ENCODE results near the gene KRTAP20-3. TPM values are rescaled to one million over a fixed set of nuclear protein-coding genes. Genes with fewer than 3 reads are reported as not detected.

KRTAP20-3 gene
- total RNA-seq, 2 experiments from 2014 or later, result not detected

DNA sequence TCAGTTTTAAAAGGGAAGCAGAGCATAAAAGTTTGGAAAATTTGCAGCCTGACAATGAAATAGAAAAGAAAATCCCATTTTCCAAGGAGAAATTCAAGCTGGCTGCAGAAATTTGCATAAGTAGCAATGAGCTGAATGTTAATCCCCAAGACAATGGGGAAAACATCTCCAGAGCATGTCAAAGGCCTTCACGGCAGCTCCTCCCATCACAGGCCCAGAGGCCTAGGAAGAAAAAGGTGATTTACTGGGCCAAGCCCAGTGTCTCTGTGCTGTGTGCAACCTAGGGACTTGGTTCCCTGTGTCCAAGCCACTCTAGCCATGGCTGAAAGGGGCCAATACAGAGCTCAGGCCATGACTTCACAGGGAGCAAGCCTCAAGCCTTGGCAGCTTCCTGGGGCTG lies 26.1 kb downstream of the KRTAP20-3 start:
- TF ChIP-seq CTCF (conservative IDR thresholded peaks at IDR 0.05; ENCODE audit: low read length) (no peak), EZH2phosphoT487 (IDR thresholded peaks at IDR 0.05; ENCODE audit: borderline replicate concordance, low read depth, low read length) (no peak)
- no peaks in the 10 kb centered on the region for H3K79me2 ChIP-seq (ENCODE audit: insufficient read depth, low read depth, low read length)
- no peak for DNase-seq (ENCODE audit: low spot score)
- ChIA-PET POLR2A (interaction anchor here (0.7 kb wide), 1 partner anchor 163 kb away, joined by 3 read pairs; no protein-coding TSS in a partner anchor), CTCF (ENCODE audit: unreplicated experiment) (no interaction called here)
- H4K20me1 ChIP-seq (ENCODE audit: insufficient read depth, low read length), result no peaks in the 10 kb centered on the region
- no peak overlapping the region for H3K27ac ChIP-seq (ENCODE audit: low read depth, low read length, poor library complexity, severe bottlenecking)
- intact Hi-C loops (cut with micrococcal nuclease; ENCODE audit: unreplicated experiment), result no loop called here
- H2AFZ ChIP-seq (ENCODE audit: low read length), result no peak overlapping the region
- no peaks in the 10 kb centered on the region for H3K4me1 ChIP-seq (ENCODE audit: insufficient read depth, low read length, poor library complexity, severe bottlenecking)
- no peaks in the 10 kb centered on the region for H3K9me3 ChIP-seq (ENCODE audit: low read length)
- no TSS peak for BruUV-seq (replicated peaks)
- H3K9me2 ChIP-seq (ENCODE audit: insufficient read depth, low read length), result no peaks in the 10 kb centered on the region
- H3K36me3 ChIP-seq (ENCODE audit: insufficient read depth, low read length), result no peaks in the 10 kb centered on the region
- H3K4me2 ChIP-seq (ENCODE audit: low read length), result no peak overlapping the region
- no peak overlapping the region for H3K4me3 ChIP-seq (ENCODE audit: low read depth, low read length, poor library complexity, severe bottlenecking)

DNA sequence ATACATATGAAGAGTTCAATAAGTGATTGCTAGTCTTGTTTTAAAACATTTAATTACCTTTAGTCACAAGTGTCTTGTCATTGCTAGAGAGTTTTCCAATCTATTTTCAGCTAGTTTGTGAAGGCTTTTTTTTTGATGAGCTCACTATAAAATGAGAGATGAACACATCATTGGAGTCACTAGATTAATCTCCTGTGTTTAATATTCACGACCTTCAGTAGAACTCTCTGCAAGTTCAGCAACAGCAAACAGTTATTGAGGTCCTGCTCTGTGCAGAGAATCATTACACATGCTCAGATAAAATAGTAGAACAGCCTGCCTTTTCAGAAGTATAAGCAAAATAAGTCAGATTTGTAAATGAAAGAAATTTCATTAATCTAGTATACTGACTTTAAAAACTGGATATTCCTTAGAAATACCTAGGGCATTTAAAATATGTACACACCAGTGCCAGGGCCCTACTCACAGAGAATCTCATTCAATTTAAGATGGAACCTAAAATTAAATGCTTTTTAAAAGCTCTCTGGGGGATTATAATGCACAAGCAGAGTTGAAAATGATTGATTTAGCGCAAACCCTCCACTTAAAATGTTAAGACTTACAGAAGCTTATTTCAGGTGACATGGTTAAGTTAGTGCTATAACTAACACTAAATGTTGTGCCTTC lies 30.5 kb downstream of the KRTAP20-3 start:
- H3K9me3 ChIP-seq (ENCODE audit: low read length), result no peaks in the 10 kb centered on the region
- no peaks in the 10 kb centered on the region for H3K4me1 ChIP-seq (ENCODE audit: insufficient read depth, low read length, poor library complexity, severe bottlenecking)
- no peak for TF ChIP-seq EZH2phosphoT487 (IDR thresholded peaks at IDR 0.05; ENCODE audit: borderline replicate concordance, low read depth, low read length)
- TF ChIP-seq CTCF (conservative IDR thresholded peaks at IDR 0.05; ENCODE audit: low read length), result no peak
- POLR2A ChIA-PET, result interaction anchor here (1.0 kb wide), 1 partner anchor 11 kb away, joined by 3 read pairs; no protein-coding TSS in a partner anchor
- H3K36me3 ChIP-seq (ENCODE audit: insufficient read depth, low read length), result no peaks in the 10 kb centered on the region
- H3K4me3 ChIP-seq (ENCODE audit: low read depth, low read length, poor library complexity, severe bottlenecking), result no peak overlapping the region
- H3K27ac ChIP-seq (ENCODE audit: low read depth, low read length, poor library complexity, severe bottlenecking), result no peak overlapping the region
- intact Hi-C loops (cut with micrococcal nuclease; ENCODE audit: unreplicated experiment), result no loop called here
- H2AFZ ChIP-seq (ENCODE audit: low read length), result no peak overlapping the region
- no peak overlapping the region for H3K4me2 ChIP-seq (ENCODE audit: low read length)
- DNase-seq (ENCODE audit: low spot score), result no peak
- BruUV-seq (replicated peaks), result no TSS peak
- no peaks in the 10 kb centered on the region for H3K79me2 ChIP-seq (ENCODE audit: insufficient read depth, low read depth, low read length)
- CTCF ChIA-PET (ENCODE audit: unreplicated experiment), result no interaction called here
- no peaks in the 10 kb centered on the region for H4K20me1 ChIP-seq (ENCODE audit: insufficient read depth, low read length)
- H3K9me2 ChIP-seq (ENCODE audit: insufficient read depth, low read length), result no peaks in the 10 kb centered on the region

DNA sequence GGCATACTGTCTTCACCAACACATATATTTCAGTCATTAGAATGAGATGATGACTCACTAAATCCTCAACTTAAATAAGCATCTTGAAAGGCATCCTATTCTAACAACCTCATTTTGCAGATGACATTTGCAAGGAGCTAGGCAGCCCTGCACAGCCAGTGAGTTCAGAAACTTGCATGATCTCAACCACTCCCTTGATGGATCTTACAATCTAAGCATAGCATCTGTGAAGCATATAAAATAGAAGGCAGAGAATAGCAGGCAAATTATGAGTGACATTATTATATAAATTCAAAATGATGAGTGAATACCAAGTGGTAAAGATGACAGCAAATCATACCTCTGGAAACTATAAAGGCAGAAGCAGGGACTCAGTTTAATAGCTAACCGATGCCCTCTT lies 31.6 kb downstream of the KRTAP20-3 start:
- H3K27ac ChIP-seq (ENCODE audit: low read depth, low read length, poor library complexity, severe bottlenecking), result no peak overlapping the region
- no peak overlapping the region for H3K4me2 ChIP-seq (ENCODE audit: low read length)
- H3K4me1 ChIP-seq (ENCODE audit: insufficient read depth, low read length, poor library complexity, severe bottlenecking), result no peaks in the 10 kb centered on the region
- no peak overlapping the region for H2AFZ ChIP-seq (ENCODE audit: low read length)
- ChIA-PET POLR2A (no interaction called here), CTCF (ENCODE audit: unreplicated experiment) (no interaction called here)
- intact Hi-C loops (cut with micrococcal nuclease; ENCODE audit: unreplicated experiment), result no loop called here
- H3K4me3 ChIP-seq (ENCODE audit: low read depth, low read length, poor library complexity, severe bottlenecking), result no peak overlapping the region
- no peak for DNase-seq (ENCODE audit: low spot score)
- TF ChIP-seq EZH2phosphoT487 (IDR thresholded peaks at IDR 0.05; ENCODE audit: borderline replicate concordance, low read depth, low read length) (no peak), CTCF (conservative IDR thresholded peaks at IDR 0.05; ENCODE audit: low read length) (no peak)
- no peaks in the 10 kb centered on the region for H3K79me2 ChIP-seq (ENCODE audit: insufficient read depth, low read depth, low read length)
- H3K9me3 ChIP-seq (ENCODE audit: low read length), result no peaks in the 10 kb centered on the region
- H3K9me2 ChIP-seq (ENCODE audit: insufficient read depth, low read length), result no peaks in the 10 kb centered on the region
- BruUV-seq (replicated peaks), result no TSS peak
- no peaks in the 10 kb centered on the region for H4K20me1 ChIP-seq (ENCODE audit: insufficient read depth, low read length)
- H3K36me3 ChIP-seq (ENCODE audit: insufficient read depth, low read length), result no peaks in the 10 kb centered on the region
